ENCODE measurements around the gene PCSK9.
A peak's percentile ranks its signal among the peaks of the same experiment; 100 is the strongest.

PCSK9 gene

DNA sequence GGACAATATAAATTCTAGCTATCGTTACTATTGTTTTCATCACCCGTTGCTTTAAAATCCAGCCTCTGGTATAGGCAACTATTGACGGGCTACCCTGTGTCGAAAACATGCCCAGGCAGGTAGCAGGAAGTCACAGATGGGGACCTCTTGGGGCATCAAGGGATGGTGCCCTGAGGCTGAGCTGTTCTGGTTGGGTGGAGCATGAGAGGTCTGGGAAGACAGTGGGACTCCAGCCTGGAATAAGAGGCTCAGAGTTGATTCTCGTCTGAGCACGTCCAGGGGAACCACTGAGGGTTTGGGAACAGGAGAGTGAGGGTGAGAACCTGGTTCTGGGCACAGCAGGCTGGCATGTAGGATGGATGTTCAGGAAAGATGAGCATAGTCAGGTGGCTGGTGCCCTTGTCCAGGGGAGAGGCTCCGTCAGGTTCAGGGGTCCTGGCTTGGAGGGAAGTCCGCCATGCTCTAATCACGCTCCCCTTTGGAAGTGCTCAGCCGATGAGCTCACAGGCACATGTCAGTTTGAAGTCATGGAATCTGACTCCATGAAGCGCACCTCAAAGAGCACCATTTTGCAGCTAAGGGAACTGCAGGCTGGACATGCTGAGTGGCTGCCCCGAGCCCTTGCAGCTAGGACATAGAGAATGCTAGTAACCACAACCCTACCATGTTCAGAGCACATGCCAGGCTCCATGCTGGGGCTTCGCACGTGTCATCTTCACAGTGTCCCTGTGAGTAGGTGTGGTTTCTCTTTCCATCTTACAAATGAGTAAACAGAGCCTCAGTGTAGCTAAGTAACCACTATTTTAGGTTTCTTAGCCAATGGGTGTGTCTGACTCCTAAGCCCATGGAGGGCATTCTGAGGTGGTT, 21.0 kb downstream of the PCSK9 start:
- DNase-seq = no peak

DNA sequence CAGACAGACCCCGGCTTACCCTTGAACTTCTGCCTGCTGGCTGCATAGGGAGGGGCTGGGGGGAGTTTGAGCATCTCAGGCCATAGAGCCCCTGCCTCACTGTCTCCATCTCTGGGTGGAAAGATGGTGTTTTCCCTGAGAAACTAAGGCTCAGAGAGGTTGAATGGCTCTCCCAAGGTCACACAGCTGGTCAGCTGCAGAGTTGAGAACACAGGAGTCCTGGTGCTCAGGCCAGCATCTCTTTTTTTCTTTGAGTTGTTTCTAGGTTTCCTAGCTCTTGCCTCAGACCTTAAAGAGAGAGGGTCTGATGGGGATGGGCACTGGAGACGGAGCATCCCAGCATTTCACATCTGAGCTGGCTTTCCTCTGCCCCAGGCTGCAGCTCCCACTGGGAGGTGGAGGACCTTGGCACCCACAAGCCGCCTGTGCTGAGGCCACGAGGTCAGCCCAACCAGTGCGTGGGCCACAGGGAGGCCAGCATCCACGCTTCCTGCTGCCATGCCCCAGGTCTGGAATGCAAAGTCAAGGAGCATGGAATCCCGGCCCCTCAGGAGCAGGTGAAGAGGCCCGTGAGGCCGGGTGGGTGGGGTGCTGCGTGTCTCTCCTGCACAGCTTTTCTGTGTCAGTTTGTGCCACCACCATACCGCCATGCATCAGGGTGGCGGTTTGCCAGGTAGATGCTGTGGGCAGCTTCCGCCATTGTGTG, 21.8 kb downstream of the PCSK9 start:
- no peak for DNase-seq

DNA sequence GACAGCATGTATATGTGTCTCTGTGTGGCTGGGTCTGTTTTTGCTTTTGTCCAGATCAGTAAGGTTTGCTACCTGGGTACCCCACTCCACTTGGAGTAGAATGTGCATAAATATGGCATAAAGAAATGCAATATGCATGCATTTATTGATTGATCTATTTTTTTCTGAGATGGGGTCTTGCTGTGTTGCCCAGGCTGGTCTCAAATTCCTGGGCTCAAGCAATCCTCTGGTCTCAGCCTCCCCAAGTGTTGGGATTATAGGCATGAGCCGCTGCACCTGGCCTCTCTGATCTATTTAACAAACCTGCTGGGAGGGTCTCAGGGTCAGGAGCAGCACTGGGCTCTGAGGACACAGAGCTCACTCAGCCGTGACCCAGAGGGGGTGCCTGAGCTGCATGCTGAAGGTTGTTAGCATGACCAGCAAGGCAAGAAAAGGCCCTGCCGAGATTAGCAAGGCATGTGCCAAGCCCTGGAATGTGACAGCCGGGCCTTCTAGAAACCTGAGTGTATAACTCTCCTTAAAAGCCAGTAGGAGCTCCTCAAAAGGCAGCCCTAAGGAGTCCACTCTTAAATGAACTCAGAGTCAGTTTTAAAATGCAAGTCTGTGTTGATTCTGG, 22.5 kb downstream of the PCSK9 start:
- DNase-seq = no peak

DNA sequence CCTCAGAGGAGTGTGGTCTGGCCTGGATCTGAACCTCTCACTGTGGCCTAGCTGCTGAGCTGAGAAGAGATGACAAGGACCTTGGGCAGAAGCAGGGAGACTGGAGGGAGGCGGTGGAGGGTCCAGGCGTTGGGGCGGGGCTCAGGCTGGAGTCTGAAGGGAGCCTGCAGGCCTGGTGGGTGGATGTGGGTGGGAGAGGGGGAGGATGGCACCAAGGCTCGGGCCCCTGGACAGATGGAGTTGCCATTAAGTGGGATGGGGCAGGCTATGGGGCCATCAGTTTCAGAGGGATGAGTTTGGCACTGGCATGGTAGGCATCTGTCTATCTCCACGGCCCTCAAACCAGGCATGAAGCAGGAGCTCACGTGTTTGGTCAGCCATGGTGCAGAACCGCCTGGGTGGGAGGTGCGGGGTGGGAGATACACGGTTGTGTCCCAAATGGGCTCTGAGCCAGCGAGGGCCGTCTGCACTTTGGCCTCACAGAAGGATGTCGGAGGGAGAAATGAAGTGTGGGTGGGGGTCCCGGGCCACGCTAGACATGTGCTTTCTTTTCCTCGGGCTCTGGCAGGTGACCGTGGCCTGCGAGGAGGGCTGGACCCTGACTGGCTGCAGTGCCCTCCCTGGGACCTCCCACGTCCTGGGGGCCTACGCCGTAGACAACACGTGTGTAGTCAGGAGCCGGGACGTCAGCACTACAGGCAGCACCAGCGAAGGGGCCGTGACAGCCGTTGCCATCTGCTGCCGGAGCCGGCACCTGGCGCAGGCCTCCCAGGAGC, 23.6 kb downstream of the PCSK9 start:
- DNase-seq = peak; percentile 20

DNA sequence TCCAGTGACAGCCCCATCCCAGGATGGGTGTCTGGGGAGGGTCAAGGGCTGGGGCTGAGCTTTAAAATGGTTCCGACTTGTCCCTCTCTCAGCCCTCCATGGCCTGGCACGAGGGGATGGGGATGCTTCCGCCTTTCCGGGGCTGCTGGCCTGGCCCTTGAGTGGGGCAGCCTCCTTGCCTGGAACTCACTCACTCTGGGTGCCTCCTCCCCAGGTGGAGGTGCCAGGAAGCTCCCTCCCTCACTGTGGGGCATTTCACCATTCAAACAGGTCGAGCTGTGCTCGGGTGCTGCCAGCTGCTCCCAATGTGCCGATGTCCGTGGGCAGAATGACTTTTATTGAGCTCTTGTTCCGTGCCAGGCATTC, 24.2 kb downstream of the PCSK9 start:
- no peak for DNase-seq

DNA sequence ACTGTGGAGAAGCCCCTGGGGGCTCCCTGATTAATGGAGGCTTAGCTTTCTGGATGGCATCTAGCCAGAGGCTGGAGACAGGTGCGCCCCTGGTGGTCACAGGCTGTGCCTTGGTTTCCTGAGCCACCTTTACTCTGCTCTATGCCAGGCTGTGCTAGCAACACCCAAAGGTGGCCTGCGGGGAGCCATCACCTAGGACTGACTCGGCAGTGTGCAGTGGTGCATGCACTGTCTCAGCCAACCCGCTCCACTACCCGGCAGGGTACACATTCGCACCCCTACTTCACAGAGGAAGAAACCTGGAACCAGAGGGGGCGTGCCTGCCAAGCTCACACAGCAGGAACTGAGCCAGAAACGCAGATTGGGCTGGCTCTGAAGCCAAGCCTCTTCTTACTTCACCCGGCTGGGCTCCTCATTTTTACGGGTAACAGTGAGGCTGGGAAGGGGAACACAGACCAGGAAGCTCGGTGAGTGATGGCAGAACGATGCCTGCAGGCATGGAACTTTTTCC, 24.8 kb downstream of the PCSK9 start:
- DNase-seq = peak; percentile 40

DNA sequence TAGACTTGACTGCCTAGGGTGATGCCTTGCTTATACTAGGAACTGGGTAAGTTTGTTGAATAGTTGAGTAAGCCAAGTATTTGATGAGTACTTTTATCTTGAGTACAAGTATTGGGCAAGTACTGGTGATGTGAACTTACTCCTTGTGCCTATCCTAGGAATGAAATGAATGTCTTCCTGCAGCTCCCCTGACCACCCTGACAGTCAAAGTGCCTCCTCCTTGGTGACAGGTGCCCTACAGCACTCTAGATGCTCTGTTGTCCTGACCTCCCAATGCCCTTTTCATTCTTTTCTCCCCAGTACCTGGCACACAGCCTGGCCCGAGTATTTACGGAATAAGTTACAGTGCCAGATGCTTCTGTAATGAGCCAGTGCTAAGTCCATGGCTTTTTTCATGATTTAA, 25.5 kb downstream of the PCSK9 start:
- DNase-seq = peak; percentile 88

DNA sequence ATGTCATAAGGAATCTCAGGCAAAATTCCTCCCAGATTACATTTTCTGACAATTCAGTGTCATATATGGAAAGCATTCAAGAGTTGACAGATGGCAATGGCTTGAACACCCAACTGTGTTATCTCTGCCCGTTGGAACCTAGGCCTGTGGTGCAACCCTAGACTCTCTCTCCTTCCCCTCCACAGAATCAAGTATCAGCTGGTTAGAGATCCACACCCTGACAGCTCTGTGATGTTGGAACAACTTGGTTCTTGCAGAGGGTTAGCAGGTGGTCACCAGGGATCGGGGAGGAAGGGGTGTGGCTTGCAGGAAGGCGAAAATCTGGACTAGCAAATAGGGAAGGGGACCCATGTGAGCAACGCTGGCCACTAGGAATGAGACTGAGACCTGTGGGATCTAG, 26.3 kb downstream of the PCSK9 start:
- DNase-seq = peak; percentile 46

DNA sequence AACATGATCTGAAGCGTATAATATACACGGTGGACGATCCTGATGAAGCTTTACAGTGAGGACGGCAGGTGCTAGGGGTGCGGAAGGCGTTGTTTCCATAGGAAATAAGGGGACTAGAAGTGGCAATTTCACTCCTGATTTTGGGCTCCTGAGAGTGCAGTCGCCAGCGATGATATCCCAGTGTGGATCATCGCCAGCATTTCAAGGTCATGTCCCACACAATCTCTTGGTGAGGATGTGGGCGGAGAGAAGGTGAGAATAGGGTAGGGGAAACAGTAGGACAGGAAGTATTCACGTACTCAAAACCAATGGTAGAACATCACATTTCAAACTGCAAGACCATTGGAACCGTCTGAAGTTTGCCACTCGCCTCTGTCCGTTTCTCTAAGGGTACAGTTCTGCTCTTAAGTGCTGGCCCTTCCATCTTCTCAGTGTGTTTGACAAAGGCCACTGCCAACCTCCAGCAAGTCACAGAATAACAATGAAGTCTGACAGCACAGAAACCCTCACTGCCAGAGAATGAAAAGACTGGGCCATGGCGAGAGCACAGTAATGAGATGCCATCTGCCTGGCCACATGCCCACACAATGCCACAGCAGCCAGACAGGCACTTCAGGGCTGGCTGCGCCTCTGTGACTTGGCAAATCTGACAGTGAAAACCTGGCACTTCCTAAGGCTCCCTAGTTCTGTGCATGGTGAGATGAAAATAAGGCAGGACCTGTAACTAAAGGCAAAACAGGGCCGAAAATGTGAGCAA, 27.9 kb downstream of the PCSK9 start:
- peak; percentile 14 for DNase-seq

DNA sequence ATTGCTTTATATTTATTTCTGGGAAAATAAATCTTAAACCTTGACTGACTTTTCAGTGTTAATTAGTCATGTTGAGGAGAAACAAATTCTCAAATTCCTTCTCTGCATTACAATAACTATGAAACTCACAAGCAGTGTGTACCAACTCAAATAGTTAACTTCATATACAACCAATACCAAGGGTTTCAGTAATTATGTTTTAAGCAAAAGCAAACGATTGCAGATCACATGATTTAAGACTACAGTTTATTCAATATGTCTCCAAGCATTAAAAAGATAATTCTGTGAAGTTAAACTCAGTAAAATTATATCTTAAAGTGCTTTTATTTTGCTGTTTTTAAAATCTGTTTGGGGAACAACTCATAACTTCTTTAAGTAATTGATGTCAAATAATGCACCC, 28.6 kb downstream of the PCSK9 start:
- no peak for DNase-seq

DNA sequence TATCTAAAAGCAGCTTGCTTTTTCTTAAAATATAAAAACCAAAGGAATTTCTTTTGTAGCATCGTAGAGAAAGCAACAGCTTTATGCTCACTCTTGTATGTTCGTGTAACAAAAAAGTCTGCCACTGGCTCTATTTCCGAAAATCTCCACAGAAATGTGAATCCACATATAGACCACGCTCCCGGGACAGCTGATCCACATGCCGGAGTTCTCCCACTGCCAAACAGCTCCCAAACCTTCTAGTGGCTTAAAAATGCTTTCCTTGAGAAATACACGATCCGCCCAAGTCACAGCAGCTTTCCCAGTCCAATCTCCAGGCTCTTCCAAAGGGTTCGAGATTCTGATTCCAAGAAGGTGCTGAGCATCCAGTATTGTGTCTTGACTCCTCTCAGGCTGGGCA, 29.3 kb downstream of the PCSK9 start:
- DNase-seq = no peak

DNA sequence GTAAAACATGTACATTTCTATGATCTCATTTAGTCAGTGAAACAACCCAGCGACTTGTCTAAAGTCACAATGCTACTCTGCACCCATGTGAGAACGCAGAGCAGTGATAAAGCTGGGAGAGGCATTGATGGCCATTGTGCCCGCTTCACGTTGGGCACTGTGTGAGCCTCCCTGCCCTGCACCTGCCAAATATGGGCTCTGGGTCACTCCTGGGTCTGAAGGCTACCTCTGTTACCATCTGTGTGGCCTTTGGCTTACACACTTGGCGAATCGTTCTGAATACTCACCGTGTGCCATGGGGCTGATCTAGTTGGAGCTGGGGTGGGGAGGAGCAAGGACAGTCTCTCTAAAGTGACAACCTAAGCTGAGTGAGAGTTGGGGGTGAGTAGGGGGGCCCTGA, 29.9 kb downstream of the PCSK9 start:
- DNase-seq = no peak

DNA sequence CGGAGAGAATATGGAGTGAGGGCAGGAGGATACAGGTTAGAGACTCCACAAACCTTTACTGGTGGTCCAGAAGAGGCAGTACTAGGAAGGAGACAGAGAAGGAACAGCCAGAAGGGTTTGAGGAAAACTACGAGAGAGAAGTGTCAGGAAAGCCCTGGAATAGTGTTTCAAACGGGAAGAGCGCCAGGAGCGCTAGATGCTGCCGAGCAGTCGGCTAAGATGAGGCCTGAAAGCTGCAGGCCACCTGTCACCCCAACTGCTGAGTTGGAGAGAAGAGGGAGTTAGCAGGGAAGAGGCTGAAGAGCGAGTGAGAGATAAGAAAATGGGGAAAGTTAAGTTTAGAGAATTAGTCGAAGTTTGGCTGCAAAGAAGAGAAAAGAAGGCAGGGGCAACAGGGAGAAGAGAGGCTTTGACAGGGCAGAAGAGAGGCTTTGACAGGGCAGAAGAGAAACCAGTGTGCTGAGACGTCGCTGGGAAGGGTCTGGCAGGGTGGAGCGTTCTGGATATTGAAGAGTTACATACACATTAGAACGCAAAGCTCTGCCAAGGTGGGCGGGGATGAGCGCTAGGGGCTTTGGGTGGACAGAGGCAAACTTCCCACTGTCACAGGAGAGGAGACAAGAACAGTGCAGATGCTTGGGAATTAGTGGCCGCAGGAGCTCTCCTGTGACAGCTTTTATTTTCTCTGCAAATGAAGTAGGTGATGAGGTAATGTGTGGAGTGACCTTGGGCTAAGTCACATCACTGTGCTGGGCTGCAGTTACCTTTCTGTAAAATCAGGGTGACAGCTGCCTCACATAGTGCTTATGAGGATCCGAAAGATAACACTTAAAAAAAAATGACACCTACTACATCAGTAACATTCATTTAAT, 31.2 kb downstream of the PCSK9 start:
- peak; percentile 80 for DNase-seq

DNA sequence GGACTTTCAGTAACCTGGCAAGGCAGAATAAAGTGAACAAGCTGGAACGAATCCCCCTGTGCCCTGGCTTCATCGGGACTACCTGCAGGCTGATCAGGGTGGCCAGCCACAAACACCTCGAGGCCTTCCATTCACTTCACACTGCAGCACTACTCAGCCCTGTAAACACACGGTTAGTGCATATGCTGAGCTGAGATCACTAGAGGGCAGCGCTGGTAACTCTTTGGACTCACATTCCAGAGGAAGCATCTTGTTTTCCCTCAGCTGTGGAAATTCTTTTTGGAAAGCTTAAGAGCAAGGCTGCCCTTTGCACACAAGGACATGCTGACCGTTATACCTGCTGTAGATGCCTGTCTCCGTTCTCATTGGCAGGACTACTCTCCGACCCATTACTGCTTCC, 32.1 kb downstream of the PCSK9 start:
- peak; percentile 6 for DNase-seq

DNA sequence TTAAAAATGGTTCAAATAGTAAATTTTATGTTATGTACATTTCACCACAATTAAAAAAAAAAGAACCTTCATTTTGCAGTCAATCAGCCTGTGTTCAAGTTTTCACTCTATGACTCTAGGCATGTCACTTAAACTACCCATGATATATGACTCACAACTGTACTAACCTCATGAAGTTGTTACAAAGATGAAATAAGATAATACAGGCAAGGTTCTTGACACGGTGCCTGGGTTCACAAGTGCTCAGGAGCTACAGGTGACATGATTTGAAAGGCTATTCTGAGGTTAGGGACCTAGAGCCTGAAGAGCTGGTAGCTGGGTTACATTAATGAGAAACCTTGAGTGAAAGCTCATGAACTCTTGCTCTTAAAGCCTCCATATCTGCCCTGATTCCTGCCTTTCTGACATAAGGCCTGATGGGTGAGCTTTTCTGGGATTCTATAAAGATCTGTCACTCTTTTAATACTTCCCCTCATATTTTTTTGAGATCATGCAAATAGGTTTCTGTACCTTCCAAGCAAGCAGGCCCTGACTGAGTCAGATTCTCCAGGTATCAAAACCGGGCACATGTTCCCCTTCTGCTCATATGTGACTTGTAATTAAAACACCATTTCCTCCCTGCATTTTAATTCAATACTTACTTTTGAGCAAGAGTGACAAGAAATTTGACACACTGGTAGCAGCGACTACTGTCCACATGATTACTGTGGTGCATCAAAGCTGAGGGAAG, 34.0 kb downstream of the PCSK9 start:
- no peak for DNase-seq

DNA sequence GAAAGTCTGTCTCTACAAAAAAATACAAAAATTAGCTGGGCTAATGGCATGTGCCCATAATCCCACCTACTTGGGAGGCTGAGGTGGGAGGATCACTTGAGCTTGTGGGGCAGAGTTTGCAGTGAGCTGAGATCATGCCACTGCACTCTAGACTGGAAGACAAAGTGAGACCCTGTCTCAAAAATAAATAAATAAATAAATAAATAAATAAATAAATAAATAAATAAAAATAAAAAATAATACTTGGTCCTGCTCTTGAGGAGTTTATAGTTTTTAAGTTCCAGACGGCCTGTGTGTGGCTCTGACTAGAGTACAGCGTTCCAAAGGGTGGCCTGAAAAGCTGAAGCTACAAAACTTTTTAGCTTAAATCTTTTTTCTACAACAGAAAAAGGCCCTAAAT, 35.1 kb downstream of the PCSK9 start:
- no peak for DNase-seq

DNA sequence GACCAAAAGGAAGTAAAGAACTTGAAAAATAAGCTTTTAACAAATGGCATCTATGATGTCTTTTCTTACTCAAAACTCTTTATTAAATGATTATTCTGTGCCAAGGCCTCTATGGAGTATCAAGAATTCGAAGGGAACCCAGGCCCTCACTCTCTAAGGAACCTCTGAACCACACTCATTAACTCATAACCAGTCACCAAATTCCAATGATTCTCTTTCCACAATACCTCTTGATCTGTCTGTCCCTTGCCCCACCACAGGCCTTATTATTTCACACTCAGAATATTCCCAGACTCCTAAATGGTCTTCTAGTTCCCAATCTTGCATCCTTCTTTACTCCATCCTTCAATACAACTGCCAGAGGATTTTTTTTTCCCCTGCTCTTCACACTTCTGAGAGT, 37.0 kb downstream of the PCSK9 start:
- no peak for DNase-seq

DNA sequence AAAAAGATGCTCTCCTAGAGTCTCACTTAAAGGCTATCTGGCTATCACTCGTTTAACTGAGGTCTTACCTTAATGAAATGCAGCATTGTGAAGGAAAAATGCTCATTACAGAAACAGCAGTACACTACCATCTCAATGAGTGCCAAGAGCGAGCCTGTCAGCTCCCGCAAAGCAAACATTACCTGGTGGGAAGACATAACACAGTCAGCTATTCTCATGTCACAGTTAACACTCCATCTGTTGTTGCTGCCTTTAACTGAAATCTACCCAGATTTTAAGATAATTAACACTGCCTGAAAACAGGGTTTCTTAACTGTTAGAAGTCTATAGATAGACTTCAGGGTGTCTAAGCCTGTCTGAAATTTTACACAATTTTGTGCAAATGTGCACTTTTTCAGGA, 39.1 kb downstream of the PCSK9 start:
- peak; percentile 35 for DNase-seq

DNA sequence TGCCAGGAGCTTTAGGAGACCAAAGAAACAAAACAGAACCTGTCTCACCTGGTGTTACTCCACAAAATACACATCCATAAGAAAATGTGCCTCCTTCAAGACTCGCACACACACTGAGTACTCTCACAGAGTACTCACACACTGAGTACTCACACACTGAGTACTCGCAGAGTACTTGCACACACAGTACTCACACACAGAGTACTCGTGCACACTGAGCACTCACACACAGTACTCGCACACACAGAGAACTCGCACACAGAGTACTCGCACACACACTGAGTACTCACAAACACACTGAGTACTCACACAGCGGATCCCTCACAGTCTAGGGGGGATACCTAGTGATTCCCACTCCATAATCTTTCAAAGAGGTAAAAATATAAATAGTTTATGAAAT, 40.3 kb downstream of the PCSK9 start:
- no peak for DNase-seq

DNA sequence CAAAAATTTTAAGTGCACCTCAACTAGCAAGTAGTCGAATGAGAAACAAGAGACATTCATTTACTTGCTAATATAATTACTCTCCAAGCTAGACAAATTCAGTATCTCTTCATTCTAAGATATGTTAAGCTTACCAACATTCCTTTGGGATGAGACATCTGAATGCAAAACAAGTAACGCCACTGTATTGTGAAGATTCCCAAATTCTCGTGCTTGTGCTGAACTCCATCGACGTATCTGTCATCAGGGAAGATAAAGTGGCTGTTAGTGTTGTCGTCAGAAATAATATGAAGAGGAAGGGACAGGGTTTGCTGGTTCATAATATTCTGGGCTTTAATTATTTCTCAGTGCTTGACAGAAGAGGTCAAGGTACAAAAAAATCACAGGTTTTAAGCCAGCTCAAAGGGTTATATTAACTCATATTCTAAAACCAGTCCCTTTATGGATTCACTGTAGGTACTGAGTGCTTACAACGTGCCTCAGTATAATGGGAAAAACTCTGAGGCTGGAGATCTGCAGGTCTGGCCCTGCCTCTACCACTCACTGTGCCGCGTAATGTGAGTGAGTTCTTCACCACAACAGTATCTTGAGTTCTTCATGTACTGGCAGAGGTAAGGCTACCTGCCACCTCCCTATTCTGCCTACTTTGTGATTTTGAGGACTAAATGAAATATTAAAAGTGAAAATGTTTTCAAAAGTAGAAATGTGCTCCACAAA, 42.0 kb downstream of the PCSK9 start:
- no peak for DNase-seq
